ENCODE measurements around the gene SGCE.
"Not testable (repeated sequence)": the region's sequence is repeated elsewhere in the genome, so short reads cannot be mapped to it uniquely, and the experiment has no call there.

SGCE gene, protein sequence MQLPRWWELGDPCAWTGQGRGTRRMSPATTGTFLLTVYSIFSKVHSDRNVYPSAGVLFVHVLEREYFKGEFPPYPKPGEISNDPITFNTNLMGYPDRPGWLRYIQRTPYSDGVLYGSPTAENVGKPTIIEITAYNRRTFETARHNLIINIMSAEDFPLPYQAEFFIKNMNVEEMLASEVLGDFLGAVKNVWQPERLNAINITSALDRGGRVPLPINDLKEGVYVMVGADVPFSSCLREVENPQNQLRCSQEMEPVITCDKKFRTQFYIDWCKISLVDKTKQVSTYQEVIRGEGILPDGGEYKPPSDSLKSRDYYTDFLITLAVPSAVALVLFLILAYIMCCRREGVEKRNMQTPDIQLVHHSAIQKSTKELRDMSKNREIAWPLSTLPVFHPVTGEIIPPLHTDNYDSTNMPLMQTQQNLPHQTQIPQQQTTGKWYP

DNA sequence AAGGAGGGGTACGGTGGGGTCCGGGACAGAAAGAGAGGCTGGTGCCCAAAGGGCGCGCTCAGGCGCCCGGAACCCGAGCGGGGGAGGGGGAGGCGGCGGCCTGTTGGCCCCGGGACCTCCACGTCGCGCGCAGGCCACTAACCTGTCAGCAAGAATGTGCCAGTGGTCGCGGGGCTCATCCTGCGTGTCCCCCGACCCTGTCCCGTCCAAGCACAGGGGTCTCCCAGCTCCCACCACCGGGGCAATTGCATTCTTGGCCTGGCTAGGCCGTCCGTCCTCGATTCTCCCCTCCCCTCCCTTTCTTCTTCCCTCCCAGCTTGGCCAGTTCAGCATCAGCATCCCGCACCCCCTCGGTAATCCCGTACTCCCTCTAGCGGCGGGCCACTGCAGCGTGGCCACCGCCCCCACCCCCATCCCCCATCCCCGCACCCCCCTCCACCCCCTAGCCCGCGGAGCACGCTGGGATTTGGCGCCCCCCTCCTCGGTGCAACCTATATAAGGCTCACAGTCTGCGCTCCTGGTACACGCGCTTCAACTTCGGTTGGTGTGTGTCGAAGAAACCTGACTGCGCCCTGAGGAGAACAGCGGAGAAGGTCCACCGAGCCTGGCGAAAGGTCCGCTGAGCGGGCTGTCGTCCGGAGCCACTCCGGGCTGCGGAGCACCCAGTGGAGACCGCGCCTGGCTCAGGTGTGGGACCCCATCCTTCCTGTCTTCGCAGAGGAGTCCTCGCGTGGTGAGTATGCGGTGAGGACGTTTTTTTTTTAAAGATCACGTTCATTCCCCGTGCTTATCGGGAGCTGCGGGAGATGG lies at the start of gene SGCE:
Gene SGCE (minus strand): TSS at position 286 of the 810 bp plus-strand sequence. CDS start 35 bp downstream, at position 251.
- no peak for DNase-seq

DNA sequence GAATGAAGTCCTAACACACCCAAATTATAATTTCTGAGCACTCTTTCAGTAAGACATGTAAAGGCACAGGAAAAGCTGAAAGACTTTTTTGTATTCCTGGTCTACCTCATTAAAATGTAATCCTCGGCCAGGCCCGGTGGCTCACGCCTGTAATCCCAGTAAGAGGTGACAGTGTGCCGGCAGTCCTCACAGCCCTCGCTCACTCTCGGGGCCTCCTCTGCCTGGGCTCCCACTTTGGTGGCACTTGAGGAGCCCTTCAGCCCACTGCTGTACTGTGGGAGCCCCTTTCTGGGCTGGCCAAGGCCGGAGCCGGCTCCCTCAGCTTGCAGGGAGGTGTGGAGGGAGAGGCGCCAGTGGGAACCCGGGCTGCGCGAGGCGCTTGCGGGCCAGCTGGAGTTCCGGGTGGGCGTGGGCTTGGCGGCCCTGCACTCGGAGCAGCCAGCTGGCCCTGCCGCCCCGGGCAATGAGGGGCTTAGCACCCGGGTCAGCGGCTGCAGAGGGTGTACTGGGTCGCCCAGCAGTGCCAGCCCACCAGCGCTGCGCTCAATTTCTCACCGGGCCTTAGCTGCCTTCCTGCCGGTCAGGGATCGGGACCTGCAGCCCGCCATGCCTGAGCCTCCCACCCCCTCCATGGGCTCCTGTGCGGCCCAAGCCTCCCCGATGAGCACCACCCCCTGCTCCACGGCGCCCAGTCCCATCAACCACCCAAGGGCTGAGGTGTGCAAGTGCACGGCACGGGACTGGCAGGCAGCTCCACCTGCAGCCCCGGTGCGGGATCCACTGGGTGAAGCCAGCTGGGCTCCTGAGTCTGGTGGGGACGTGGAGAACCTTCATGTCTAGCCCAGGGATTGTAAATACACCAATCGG lies 49.5 kb upstream of the SGCE start:
- DNase-seq = not testable (repeated sequence)

DNA sequence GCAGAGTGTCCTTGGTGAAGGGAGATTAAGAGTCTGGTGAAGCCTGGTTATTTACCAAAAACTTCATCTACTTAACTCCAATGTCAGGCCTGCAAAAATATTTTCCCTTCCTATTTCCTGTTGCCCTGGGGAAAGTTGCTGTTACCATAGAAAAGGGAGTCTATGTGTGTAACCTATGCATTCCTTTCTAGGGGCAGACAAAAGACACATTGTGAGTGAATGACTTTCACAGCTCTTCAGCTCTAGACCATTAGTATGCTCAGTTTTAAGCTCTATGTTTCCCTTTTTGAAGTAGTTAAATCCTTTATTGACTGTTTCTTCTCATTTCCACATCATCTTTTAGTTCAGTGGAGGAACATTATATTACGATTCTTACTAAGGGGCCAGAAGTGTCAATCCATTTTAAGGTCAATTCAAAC lies 45.6 kb upstream of the SGCE start:
- DNase-seq = no peak

DNA sequence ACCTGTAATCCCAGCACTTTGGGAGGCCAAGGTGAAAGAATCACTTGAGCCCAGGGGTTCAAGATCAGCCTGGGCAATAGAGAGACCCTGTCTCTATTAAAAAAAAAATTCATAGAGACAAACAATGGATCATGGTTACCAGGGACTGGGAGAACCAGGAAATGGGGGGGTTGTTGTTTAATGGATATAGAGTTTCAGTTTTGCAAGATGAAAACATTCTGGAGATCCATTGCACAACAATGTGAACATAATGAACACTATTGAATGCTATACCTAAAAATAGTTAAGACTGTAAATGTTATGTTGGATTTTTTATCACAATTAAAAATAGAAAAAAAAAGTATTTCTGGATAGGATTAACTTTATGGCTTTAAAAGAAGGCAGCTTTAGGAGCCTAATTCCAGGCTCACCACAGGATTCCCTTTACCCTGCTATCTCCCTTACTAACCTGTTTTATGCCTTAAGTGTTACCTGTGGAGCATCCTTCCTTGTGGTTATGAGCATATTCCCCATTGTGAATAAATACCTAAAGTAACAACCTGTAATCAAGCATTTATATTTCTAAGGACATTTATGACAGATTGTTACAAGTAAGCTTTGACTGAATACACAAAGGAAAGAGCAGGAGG lies 45.1 kb upstream of the SGCE start:
- no peak for DNase-seq

DNA sequence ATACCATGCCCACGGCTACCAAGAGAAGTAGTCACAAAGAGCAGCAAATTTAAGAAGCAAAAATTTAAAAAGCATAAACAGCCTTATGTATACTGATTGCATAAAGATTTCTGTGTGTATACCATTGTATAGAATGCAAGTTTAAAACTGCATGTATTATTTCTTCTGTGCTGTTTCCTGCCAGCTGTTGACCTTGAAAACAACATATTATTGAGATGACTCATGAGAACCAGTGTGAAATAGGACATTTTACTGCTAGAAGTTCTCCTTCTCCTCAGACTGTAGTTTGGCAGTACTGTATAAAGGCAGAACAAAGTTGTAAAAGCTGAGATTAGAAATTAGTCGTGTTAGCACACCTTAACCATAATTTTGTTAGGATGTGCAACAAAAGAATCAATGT lies 42.3 kb upstream of the SGCE start:
- no peak for DNase-seq

DNA sequence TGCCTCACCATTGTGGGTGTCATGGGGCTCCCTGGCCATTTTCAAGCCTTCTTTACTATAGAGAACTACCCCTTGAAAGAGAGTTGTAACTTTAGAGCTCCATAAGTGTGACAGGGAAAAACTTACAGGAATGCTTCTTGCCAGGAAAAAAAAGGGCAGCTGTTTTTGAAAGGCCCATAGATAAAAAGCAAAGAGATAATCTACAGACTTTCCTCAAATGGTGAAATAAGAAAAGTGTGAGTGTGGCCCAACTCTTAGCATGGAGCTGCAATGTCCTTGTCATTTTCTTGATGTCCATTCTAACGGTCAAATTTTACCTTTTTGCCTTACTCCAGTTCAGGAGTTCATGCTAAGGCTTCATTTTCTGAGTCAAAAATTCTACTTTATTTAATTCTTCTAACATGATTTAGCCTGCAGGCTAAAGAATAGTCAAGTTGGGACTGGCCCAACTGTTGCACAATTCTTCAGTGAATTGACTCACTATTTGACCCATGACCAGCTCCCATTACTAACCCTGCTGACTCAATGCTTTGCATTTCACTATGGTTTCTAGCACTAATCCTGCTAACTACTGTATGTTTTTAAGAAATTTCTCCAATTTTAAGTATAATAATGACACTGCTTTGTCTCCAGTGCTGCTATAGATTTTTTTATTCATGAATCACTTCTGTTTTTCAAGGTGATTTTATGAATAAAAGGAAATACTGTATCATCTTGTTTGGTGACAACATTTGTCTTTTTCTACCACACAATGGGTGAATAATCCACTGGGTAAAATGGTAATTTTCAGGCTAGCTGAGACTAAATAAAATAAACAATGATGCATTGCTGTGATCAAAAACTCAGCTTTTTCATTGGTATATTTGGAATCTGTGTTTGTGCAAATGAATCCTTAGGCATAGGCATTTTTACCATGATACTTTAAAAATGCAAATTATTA lies 41.4 kb upstream of the SGCE start:
- no peak for DNase-seq

DNA sequence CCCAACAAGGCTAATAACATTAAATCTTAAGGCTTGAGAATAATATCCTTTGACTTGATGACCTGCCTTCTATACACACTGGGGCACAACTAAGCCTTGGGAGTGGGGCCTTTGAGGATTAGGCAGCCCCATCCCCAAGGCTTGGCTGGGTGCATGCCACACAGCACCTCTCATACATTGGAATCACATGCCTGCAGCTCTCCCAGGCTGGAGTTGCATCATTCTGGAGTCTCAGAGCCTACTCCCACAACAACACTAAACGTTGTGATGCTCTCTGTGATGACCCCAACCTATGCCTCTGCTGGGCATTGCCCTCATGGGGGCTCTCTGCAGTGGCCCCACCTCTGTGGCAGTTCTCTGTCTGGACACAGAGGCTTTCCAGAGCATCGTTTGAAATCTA lies 31.9 kb upstream of the SGCE start:
- no peak for DNase-seq

DNA sequence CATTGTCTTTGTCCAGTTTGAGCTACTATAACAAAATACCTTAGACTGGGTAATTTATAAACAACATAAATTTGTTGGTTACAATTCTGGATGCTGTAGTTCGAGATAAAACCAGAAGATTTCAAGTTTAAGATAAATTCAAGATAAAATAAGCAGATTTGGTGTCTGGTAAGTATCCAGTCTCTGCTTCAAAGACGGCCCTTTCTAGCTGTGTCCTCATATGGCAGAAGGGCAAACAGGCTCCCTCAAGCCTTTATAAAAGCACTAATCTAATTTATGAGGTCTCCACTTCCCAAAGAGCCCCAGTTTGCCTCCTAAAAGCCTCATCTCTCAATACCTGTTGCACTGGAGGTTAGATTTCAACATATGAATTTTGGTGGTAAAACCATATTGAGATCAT lies 31.1 kb upstream of the SGCE start:
- DNase-seq = no peak

DNA sequence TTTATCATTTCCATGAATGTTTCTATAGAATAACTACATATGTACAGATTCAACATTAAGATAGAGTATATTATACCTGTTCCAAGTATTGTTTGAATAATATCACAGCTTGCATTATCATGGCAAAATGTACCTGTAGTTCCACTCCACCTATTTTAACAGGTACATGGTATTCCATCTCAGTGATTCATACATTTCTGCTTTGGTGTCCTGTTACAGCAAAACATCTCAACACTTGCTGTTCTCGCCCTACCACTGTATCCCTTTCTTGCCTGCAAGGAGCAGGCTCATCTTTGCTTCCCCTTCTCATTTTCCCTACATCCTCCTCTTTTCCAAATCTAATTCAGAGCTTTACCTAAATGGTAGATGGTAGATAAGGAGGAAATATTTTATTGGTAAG lies 27.1 kb upstream of the SGCE start:
- no peak for DNase-seq

DNA sequence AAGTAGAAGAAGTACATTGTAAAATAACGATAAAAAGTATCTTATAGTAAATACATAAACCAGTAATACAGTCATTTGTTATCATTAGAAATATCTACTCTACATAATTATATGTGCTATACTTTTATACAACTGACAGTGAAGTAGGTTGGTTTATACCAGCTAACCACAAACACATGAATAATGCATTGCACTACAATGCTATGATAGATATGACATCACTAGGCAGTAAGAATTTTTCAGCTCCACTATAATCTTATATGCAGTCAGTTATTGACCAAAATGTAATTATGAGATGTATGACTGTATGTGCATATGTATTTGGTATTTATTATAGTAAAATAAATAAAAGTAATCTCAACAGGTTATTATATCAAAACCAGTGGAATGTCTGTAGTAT lies 23.4 kb upstream of the SGCE start:
- no peak for DNase-seq

DNA sequence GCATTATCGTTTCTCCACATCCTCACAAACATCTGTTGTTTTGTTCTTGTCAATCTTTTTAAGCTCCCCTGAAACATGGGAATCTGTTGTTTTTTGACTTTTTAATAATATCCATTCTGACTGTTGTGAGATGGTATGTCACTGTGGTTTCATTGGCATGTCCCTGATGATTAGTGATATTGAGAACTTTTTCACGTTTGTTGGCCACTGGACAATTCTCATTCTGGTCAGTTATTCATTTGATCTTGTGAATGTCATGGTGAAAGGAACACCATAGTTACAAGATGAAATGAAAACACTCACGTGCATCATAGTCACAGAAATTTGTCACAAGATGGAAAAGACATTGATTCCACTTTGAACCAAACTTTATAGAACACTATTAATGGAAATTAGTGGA lies 20.5 kb upstream of the SGCE start:
- no peak for DNase-seq

DNA sequence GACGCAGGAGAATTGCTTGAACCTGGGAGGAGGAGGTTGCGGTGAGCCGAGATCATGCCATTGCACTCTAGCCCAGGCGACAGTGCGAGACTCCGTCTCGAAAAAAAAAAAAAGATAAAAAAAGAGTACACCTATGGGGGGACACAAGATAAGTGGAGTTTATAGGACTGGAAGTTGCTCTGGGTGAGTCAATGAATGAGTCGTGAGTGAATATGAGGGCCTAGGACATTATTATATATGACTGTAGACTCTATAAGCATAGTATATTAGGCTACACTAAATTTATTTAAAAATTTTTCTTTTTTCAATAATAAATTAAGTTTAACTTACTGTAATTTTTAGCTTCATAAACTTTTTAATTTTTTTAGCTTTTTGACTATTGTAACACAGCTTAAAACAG lies 19.4 kb upstream of the SGCE start:
- no peak for DNase-seq

DNA sequence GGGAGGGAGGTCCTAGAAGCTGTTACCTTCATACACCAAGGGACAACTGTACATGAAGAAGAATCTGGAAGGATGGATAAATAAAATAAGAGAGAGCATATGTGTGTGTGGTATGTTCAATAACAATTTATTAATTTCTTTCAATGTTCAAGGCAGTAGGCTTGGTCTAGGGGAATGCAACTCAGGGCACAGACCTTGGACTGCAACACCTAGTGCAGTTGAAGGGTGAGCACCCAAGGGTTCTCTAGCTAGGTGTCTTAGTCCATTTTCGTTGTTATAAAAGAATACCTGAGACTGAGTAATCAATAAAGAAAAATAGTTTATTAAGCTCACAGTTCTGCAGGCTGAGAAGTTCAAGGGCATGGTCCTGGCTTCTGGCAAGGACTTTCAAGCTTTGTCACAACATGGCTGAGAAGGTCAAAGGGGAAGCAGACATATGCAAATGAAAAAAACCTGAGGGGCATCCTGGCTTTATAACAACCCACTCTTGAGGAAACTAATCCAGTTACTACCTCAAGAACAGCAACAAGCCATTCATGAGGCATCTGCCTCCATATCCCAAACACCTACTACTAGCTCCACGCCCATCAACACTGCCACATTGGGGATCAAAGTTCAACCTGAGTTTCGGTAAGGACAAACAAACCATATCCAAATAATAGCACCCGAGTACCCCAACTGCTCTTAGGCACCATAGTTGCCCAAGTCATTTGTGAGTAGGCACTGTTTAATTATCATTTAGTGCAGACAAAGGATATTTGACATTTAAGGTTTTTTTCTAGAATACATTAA lies 15.7 kb upstream of the SGCE start:
- no peak for DNase-seq

DNA sequence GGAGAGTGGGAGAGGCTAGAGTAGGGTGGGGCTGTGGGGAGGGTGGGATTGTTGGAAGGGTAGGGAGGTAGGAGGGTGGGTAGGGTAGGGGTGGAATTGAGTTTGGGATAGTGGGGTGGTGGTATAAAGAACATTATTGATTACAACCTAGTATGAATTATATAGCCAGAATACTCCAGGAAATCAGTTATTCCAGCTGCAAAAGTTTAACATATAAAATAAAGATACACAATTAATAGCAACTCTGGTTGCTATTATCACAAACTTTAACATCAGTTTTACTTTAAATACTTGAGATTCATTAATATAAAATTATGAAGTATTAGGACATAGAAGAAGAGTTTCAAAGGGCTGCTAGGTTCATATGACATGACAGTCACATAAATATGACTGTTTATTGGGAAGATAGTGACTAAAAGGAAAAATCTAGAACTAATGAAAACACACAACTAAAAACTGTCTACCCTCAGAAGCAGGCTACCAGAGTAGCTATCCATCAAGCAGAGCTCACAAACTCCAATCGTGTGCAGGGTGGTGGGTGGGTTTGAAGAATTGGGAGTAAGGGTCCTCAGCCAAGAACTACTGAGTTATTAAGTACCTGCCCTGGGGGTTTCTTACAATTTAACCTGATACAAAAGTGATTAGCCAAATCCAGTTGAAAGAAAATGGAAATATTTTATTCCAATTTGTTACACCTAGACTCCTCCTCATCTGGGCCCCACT lies 14.0 kb upstream of the SGCE start:
- no peak for DNase-seq

DNA sequence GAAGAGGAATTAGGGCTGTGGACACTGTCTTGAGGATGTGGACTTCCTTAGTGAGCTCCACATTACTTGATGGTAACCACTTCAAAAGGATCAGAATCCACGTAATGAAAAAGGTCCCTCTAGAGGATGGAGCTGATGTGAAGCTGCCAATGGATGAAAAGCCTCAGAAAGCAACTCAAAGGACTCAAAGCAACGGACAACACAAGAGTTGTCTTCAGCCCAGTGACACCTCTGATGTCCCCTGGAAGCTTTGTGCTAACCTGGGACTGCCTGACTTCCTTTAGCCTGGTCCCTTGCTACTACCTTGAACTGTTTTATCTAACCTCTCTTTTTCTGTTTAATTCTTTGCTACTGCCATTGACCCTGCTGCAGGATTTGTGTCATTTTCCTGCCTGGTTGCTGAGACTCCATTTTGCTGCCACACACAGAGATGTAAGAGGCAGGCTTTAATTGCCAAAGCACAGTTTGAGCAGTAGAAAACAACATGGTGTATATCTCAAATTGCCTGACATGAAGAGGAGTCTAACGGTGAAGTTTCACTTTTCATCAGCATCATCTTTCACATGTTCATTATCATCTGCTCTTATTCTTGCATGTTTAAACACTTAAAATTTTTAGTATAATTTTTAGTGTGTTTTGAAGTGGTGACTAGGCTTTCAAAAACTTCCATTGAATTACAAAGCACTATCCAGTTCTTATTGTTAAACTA lies 11.1 kb upstream of the SGCE start:
- no peak for DNase-seq

DNA sequence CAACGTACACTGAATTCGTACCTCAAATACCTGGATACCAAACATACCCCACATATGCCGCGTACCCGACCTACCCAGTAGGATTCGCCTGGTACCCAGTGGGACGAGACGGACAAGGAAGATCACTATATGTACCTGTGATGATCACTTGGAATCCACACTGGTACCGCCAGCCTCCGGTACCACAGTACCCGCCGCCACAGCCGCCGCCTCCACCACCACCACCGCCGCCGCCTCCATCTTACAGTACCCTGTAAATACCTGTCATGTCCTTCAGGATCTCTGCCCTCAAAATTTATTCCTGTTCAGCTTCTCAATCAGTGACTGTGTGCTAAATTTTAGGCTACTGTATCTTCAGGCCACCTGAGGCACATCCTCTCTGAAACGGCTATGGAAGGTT lies 9.5 kb upstream of the SGCE start:
- DNase-seq = no peak

DNA sequence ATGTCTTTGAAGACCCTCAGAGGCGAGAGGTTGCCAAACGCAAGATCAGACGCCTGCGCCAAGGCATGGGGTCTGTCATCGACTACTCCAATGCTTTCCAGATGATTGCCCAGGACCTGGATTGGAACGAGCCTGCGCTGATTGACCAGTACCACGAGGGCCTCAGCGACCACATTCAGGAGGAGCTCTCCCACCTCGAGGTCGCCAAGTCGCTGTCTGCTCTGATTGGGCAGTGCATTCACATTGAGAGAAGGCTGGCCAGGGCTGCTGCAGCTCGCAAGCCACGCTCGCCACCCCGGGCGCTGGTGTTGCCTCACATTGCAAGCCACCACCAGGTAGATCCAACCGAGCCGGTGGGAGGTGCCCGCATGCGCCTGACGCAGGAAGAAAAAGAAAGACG lies 8.1 kb upstream of the SGCE start:
- no peak for DNase-seq

DNA sequence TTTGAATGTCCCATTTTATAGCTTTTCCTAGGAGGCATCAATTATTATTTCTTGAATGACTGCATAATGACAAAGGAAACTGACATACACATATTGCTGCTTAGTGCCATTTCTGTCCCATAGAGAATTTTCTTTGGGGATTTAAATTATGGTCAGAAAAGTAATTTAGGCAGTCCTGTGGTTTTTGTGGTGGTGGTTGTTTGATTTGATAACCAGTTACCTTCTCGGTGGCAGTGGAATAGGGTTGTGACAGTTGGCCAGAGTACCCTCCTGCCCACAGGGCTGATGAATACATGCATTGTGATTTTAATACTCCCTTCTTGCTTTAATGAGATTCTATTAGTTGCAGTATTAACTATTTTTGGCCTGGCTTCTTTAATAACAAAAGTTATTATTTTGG lies 6.6 kb upstream of the SGCE start:
- no peak for DNase-seq

DNA sequence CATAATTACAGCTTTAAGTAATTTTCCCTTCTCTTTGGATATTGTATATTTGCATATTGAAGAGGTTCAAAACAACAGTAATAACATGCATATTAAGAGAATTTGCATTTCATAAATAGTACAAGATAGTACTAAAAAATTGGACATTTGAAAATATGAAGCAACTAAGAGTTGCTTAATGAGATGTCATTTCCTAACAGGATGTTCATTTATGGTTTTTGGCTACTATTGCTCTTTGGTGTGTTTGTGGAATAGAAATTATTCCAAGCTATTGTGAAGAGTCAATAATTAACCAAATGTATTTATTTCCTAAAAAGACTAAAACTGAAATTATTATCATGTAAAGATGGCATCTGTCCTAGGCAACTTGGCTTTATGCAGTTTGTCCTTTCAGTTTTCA lies 4.1 kb upstream of the SGCE start:
- DNase-seq = no peak

All from activated CD4-positive, CD25-positive, alpha-beta regulatory T cell treated with anti-CD3 and anti-CD28 coated beads, Interleukin-2, amount 50 U/mL, for 72 hours (primary cell).